SH-SY5Y (cell line): ENCODE data around the gene FANCD2OS.

Experiments used
- GATA2 ChIP-seq: IDR thresholded peaks from 2 replicates; pipeline ENCODE4 v1.6.1; 2011; ENCODE audit warnings: mild to moderate bottlenecking, low read depth, low read length
- GATA3 ChIP-seq: IDR thresholded peaks from 2 replicates; pipeline ENCODE4 v1.6.1; 2011; ENCODE audit warnings: low read depth, mild to moderate bottlenecking, low read length, moderate library complexity

DNA sequence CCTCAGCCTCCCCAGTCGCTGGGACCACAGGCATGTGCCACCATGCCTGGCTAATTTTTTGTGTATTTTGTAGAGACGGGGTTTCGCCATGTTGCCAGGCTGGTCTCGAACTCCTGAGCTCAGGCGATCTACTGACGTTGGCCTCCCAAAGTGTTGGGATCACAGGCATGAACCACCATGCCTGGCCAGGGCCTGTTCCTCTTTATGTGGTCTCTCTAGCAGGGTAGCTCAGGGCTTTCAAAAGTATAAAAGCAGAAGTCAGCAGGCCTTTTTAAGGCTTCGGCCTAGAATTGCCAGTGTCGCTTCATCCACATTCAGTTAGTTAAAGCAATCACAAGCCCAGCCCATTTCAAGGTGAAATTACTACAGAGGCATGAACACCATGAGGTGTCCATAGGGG, 41.2 kb upstream of the FANCD2OS start:
- no peak for TF ChIP-seq GATA3
- TF ChIP-seq GATA2: no peak
